K562 (cell line): ENCODE results near the gene CCT3. TPM values are rescaled to one million over a fixed set of nuclear protein-coding genes. Genes with fewer than 3 reads are reported as not detected.

Source experiments
- ATAC-seq: fragments of 200-7000 bp; cut with Tn5 transposase; 3 replicates; pipeline ENCODE4 v1.9.1; 2020; ENCODE audit warnings: moderate library complexity
- BruUV-seq: library from RNA; stranded (reverse); fragments of 400-500 nt; replicated peaks from 2 replicates; lab custom pipeline; 2021; lab: Mats Ljungman, UMichigan
- CTCF ChIA-PET: fragments of 300-600 bp; formaldehyde crosslinking; extraction: SDS; loops from one replicate; lab custom pipeline; 2021; ENCODE audit warnings: low intra/inter-chr PET ratio; lab: Yijun Ruan, JAX
- POLR2A ChIA-PET: fragments of 300-600, 350-650 bp; sonication (Branson Sonifier 250); formaldehyde crosslinking; extraction: SDS; loops from one replicate; lab custom pipeline; 2021; ENCODE audit warnings: antibody characterized with exemption, inconsistent platforms; lab: Yijun Ruan, JAX
- DNase-seq, 4 experiments: peaks; one replicate each; pipeline versions ENCODE4 v3.0.0 to v3.0.0-alpha.2; 2011 to 2018; ENCODE audit warnings: low spot score in 3 of 4, mixed read lengths in 3 of 4; ENCODE audit errors: extremely low read depth in 1 of 4
- FAIRE-seq: peaks from 2 replicates; lab custom pipeline; 2011; peaks lifted over from hg19 to GRCh38; lab: Jason Lieb, UNC
- H2AFZ ChIP-seq: 2 replicates; pipeline ENCODE4 v1.6.0; 2011; ENCODE audit warnings: low read depth, low read length, control low read depth, inconsistent platforms
- H3K27ac ChIP-seq: fragments of 200-600 bp; 3 replicates; pipeline ENCODE4 v1.8.0; 2011; ENCODE audit warnings: low read depth, mild to moderate bottlenecking, control low read depth, inconsistent platforms, low read length, moderate library complexity, mixed read lengths; ENCODE audit errors: extremely low read depth
- H3K27me3 ChIP-seq, 2 experiments: fragments of 300-600 bp in 1 of 2; 2 replicates in 1 of 2; 3 replicates in 1 of 2; pipeline versions ENCODE4 v1.6.0 to v1.8.0; 2011; ENCODE audit warnings: inconsistent platforms in 2 of 2, low read length in 2 of 2, mild to moderate bottlenecking in 1 of 2, mixed read lengths in 1 of 2, moderate library complexity in 1 of 2; ENCODE audit not compliant: control insufficient read depth in 2 of 2, insufficient read depth in 2 of 2
- H3K36me3 ChIP-seq: fragments of 300-600 bp; 3 replicates; pipeline ENCODE4 v1.8.0; 2011; ENCODE audit warnings: mild to moderate bottlenecking, low read length, inconsistent platforms; ENCODE audit not compliant: control insufficient read depth, insufficient read depth
- H3K4me1 ChIP-seq, 2 experiments: fragments of 200-600 bp in 1 of 2; replicated peaks in 1 of 2; 2 replicates in 1 of 2; 3 replicates in 1 of 2; pipeline versions ENCODE4 v1.5.1 to v1.8.0; 2011; ENCODE audit warnings: inconsistent platforms in 2 of 2, low read length in 2 of 2, mild to moderate bottlenecking in 1 of 2, mixed read lengths in 1 of 2, moderate library complexity in 1 of 2; ENCODE audit not compliant: control insufficient read depth in 2 of 2, insufficient read depth in 2 of 2
- H3K4me2 ChIP-seq: 2 replicates; pipeline ENCODE4 v1.6.1; 2011; ENCODE audit warnings: low read length, control low read depth, inconsistent platforms, mixed read lengths; ENCODE audit not compliant: insufficient read depth
- H3K4me3 ChIP-seq: fragments of 200-600 bp; sonication (generic), shearing (Covaris generic); 2 replicates; pipeline ENCODE4 v1.5.1; 2016; ENCODE audit warnings: control low read depth, inconsistent platforms
- H3K79me2 ChIP-seq: fragments of 200-600 bp; 3 replicates; pipeline ENCODE4 v1.8.0; 2011; ENCODE audit warnings: low read length, inconsistent platforms; ENCODE audit not compliant: control insufficient read depth, insufficient read depth
- H3K9ac ChIP-seq, 2 experiments: 2 replicates each; pipeline versions ENCODE4 v1.6.0 to v1.6.1; 2011; ENCODE audit warnings: low read depth in 2 of 2, low read length in 2 of 2, control low read depth in 1 of 2, inconsistent platforms in 1 of 2, mild to moderate bottlenecking in 1 of 2, mixed read lengths in 1 of 2; ENCODE audit not compliant: insufficient read depth in 1 of 2
- H3K9me1 ChIP-seq: one replicate; pipeline ENCODE4 v1.6.0; 2011; ENCODE audit warnings: inconsistent platforms, mild to moderate bottlenecking, low read length, moderate library complexity; ENCODE audit not compliant: control insufficient read depth, insufficient read depth
- H3K9me3 ChIP-seq: replicated peaks from 2 replicates; pipeline ENCODE4 v1.5.1; 2011; ENCODE audit warnings: low read depth, low read length, inconsistent platforms; ENCODE audit not compliant: control insufficient read depth, insufficient read depth
- H4K20me1 ChIP-seq: replicated peaks from 2 replicates; pipeline ENCODE4 v1.6.1; 2011; ENCODE audit warnings: low read length, inconsistent platforms, mixed read lengths; ENCODE audit not compliant: control insufficient read depth, insufficient read depth
- ARNT ChIP-seq, 2 experiments: fragments of 450-650 bp; IDR thresholded peaks; 2 replicates each; pipeline ENCODE4 v1.6.1; 2016; ENCODE audit warnings: mild to moderate bottlenecking in 1 of 2
- CEBPZ ChIP-seq: fragments of 150-350 bp; IDR thresholded peaks from 2 replicates; pipeline ENCODE4 v1.6.1; 2014; ENCODE audit warnings: low read depth, mild to moderate bottlenecking, low read length, borderline replicate concordance
- KDM4B ChIP-seq, 2 experiments: fragments of 450-650 bp in 1 of 2; sonication (generic) in 1 of 2; IDR thresholded peaks; 2 replicates each; pipeline ENCODE4 v1.6.1; 2016 to 2017; ENCODE audit warnings: borderline replicate concordance in 2 of 2, antibody characterized with exemption in 1 of 2, low read depth in 1 of 2, mild to moderate bottlenecking in 1 of 2
- POLR2G ChIP-seq: fragments of 200-400 bp; formaldehyde crosslinking; IDR thresholded peaks from 2 replicates; pipeline ENCODE4 v1.6.1; 2017; ENCODE audit warnings: low read depth, mild to moderate bottlenecking, antibody characterized with exemption, low read length, moderate library complexity
- STAG1 ChIP-seq: sonication (generic); formaldehyde crosslinking; IDR thresholded peaks from 2 replicates; pipeline ENCODE4 v1.5.0; 2020; ENCODE audit warnings: missing genetic modification reagents, borderline replicate concordance
- ZC3H11A ChIP-seq: IDR thresholded peaks from 2 replicates; pipeline ENCODE4 v1.6.1; 2012; ENCODE audit warnings: low read depth, low read length, improper control_type of control experiment
- ZNF655 ChIP-seq: fragments of 250-450 bp; sonication (Bioruptor Pico); IDR thresholded peaks from 2 replicates; pipeline ENCODE4 v1.5.0; 2021
- WGBS: fragments of 100-300 bp; shearing (Covaris generic); methylation state at CpG from one replicate; pipeline ENCODE4 v1.1.6; 2016; ENCODE audit warnings: low coverage, mixed read lengths; ENCODE audit not compliant: insufficient coverage; ENCODE audit errors: missing lambda C conversion rate; 5-methylcytosine and 5-hydroxymethylcytosine counted together
- in situ Hi-C: fragments of 300-500 bp; cut with MboI; formaldehyde crosslinking; loops from 4 replicates; pipeline ENCODE4 v1.15.0; 2018; ENCODE audit warnings: inconsistent platforms, mixed read lengths
- intact Hi-C: fragments of 100-400 bp; cut with micrococcal nuclease; formaldehyde crosslinking; loops from 2 replicates; pipeline ENCODE4 v1.14.2; 2022
- polyA plus RNA-seq, 8 experiments: library from polyadenylated mRNA; depleted of rRNA in 4 of 8; stranded (reverse) in 5 of 8; unstranded in 3 of 8; fragments of >200 nt; fragmentation: Nextera tagmentation in 2 of 8; fragmentation: Illumina TruSeq in 1 of 8; extraction: Ambion mirVana in 2 of 8; extraction: Trizol in 1 of 8; gene quantifications; 2 replicates each; pipeline versions ENCODE4 v1.2.1 to v1.2.3, GENCODE V29; 2011 to 2014; ENCODE audit warnings: inconsistent platforms in 1 of 8, missing spikeins in 1 of 8
- total RNA-seq, 7 experiments: library from RNA; depleted of rRNA in 6 of 7; stranded (reverse); fragments of >200 nt in 6 of 7; fragmentation: Illumina TruSeq in 2 of 7; extraction: Trizol in 2 of 7; gene quantifications; 2 replicates each; pipeline versions ENCODE4 v1.2.1 to v1.2.3, GENCODE V29; 2011 to 2021; ENCODE audit warnings: low replicate concordance in 1 of 7
- TF ChIP-seq, protein P1 (sequence below): fragments of 450-650 bp; formaldehyde crosslinking; IDR thresholded peaks from 2 replicates; pipeline ENCODE4 v1.4.0; 2020; ENCODE audit warnings: mild to moderate bottlenecking
- TF ChIP-seq, protein P2 (sequence below): fragments of 250-450 bp; sonication (Bioruptor Pico); IDR thresholded peaks from 2 replicates; pipeline ENCODE4 v1.9.0; 2021; ENCODE audit warnings: mild to moderate bottlenecking

The CCT3 gene
- total and polyA plus RNA-seq, 9 of the 15 experiments (the other 6 are each of a cell fraction or from before 2014, with no cell fraction given): 475 to 1,167 (median 610) TPM

DNA sequence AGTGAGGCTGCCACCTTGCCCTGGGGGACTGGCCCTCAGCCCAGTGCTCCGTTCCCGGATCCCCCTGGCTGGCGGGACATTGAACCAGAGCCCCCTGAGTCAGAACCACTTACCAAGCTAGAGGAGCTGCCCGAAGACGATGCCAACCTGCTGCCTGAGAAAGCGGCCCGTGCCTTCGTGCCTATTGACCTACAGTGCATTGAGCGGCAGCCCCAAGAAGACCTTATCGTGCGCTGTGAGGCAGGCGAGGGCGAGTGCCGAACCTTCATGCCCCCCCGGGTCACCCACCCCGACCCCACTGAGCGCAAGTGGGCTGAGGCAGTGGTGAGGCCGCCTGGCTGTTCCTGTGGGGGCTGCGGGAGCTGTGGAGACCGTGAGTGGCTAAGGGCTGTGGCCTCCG is 52.7 kb downstream of the CCT3 start:
- in situ Hi-C loops (no loop called here), intact Hi-C loops (no loop called here)
- no peaks in the 10 kb centered on the region for H3K9me3 ChIP-seq
- H3K9ac ChIP-seq: peak overlapping the region in 1 of 2 experiments; percentile 40; a peak in 1 of 4 replicates
- H3K4me2 ChIP-seq: no peak overlapping the region
- no peak overlapping the region for H3K27ac ChIP-seq
- no TSS peak for BruUV-seq
- H4K20me1 ChIP-seq: no peaks in the 10 kb centered on the region
- ChIA-PET CTCF (no interaction called here), POLR2A (interaction anchor here (1.4 to 6.3 kb wide), 2 partner anchors 15 to 19 kb away, joined by 3 to 63 read pairs; no protein-coding TSS in a partner anchor)
- DNase-seq (no peak), FAIRE-seq (no peak), ATAC-seq (no peak)
- H3K27me3 ChIP-seq: no peaks in the 10 kb centered on the region
- peaks cover 6 to 10% of the 10 kb centered on the region in 2 experiments; a peak in 4 of 5 replicates for H3K4me1 ChIP-seq
- no peak overlapping the region for H2AFZ ChIP-seq
- TF ChIP-seq POLR2G: 0 out of 2 replicates have a peak, but pooled peaks have one; percentile 20
- TF ChIP-seq STAG1 (CRISPR knock-in tag): no peak
- 91% methylated on average over 13 of the region's 21 CpGs for WGBS
- no peak overlapping the region for H3K4me3 ChIP-seq
- H3K9me1 ChIP-seq: no peaks in the 10 kb centered on the region
- H3K79me2 ChIP-seq: peaks cover 32% of the 10 kb centered on the region
- H3K36me3 ChIP-seq: peaks cover 27% of the 10 kb centered on the region

- Histone ChIP-seq H3K4me2 (no peak overlapping the region), H3K4me1 (peaks cover 6 to 10% of the 10 kb centered on the region in 2 experiments; a peak in 4 of 5 replicates), H3K9ac (peak overlapping the region in 1 of 2 experiments; percentile 67; a peak in 1 of 4 replicates), H2AFZ (no peak overlapping the region), H3K27me3 (no peaks in the 10 kb centered on the region), H3K79me2 (peaks cover 39% of the 10 kb centered on the region), H3K36me3 (peaks cover 33% of the 10 kb centered on the region), H3K9me1 (no peaks in the 10 kb centered on the region), H3K4me3 (no peak overlapping the region), H4K20me1 (peaks cover 6% of the 10 kb centered on the region; the same call in 1 of the 2 replicates), H3K27ac (no peak overlapping the region), H3K9me3 (no peaks in the 10 kb centered on the region)
- in situ Hi-C loops (no loop called here), intact Hi-C loops (no loop called here)
- ATAC-seq (no peak), DNase-seq (no peak), FAIRE-seq (no peak)
- ChIA-PET CTCF (no interaction called here), POLR2A (interaction anchor here (0.6 to 6.3 kb wide), 5 partner anchors 11 to 157 kb away, joined by 3 to 63 read pairs (median 3); partner anchors contain the start of genes GLMP and VHLL)
- WGBS: 57% methylated on average over 4 of the region's 4 CpGs
- no TSS peak for BruUV-seq
- TF ChIP-seq CEBPZ (no peak), KDM4B (IDR thresholded peaks at IDR 0.05; ENCODE audit: borderline replicate concordance in 2 of 2, low read depth in 1 of 2) (no peak), ZC3H11A (no peak), ARNT (IDR thresholded peaks at IDR 0.05) (no peak), ZNF655 (no peak)
- TF ChIP-seq, protein P1, sequence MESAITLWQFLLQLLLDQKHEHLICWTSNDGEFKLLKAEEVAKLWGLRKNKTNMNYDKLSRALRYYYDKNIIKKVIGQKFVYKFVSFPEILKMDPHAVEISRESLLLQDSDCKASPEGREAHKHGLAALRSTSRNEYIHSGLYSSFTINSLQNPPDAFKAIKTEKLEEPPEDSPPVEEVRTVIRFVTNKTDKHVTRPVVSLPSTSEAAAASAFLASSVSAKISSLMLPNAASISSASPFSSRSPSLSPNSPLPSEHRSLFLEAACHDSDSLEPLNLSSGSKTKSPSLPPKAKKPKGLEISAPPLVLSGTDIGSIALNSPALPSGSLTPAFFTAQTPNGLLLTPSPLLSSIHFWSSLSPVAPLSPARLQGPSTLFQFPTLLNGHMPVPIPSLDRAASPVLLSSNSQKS: no peak
- TF ChIP-seq, protein P2, sequence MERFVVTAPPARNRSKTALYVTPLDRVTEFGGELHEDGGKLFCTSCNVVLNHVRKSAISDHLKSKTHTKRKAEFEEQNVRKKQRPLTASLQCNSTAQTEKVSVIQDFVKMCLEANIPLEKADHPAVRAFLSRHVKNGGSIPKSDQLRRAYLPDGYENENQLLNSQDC (CRISPR knock-in tag): no peak
Observed at GRCh38 chr1:156284757-156285156, 53.3 kb downstream of the CCT3 start.
